NB4 (cell line): ENCODE data around the gene JAKMIP1.

Experiments used
- DNase-seq: peaks from one replicate; pipeline ENCODE4 v3.0.0; 2010; ENCODE audit warnings: low read depth
- H3K4me3 ChIP-seq: one replicate; pipeline ENCODE4 v1.5.1; 2011; ENCODE audit warnings: mild to moderate bottlenecking, low read depth, low read length, moderate library complexity
- CTCF ChIP-seq: IDR thresholded peaks from one replicate; pipeline ENCODE4 v1.5.1; 2012; ENCODE audit warnings: low read depth, low read length
- MAX ChIP-seq: IDR thresholded peaks from 2 replicates; pipeline ENCODE4 v1.6.1; 2011; ENCODE audit warnings: low read depth, low read length
- MYC ChIP-seq: IDR thresholded peaks from 2 replicates; pipeline ENCODE4 v1.6.1; 2011; ENCODE audit warnings: low read depth, low read length
- POLR2A ChIP-seq: IDR thresholded peaks from 2 replicates; pipeline ENCODE4 v1.6.1; 2011; ENCODE audit warnings: mild to moderate bottlenecking; ENCODE audit not compliant: insufficient read length; ENCODE audit errors: extremely low read depth

JAKMIP1 gene

DNA sequence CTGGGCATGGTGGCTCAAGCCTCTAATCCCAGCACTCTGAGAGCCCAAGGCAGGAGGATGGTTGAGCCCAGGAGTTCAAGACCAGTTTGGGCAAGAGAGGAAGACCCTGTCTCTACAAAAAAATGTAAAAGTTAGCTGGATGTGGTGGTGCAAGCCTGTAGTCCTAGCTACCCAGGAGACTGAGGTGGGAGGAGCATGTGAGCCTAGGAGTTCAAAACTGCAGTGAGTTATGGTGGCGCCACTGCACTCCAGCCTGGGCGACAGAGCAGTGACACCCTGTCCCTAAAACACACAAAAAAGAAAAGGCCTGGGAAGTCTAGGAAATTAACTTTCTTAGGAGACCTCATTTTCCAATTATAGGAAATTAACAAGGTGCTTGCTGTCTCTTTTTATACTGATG is 76.8 kb downstream of the JAKMIP1 start:
- DNase-seq = no peak
- TF ChIP-seq MYC (no peak), POLR2A (no peak), CTCF (no peak)
- H3K4me3 ChIP-seq = no peak overlapping the region

DNA sequence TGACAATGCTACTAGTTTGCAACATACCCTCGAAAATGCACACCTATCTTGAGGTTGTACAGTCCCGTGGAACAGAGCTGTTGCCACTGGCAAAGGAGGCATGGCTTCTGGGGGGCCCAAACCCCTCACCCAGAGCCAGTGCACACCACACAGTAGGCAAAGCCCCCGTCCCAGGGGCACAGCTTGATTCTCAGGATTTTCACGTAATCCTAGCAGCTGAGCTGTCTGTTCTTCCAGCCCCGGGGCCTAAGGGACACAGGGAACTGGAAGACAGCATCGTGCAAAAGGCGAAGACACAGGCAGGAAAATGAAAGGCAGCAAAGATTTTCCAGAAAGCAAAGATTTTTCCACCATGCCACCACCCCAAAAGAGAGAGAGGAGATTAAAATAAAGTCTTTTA is 77.2 kb downstream of the JAKMIP1 start:
- H3K4me3 ChIP-seq = no peak overlapping the region
- DNase-seq = no peak
- TF ChIP-seq CTCF (no peak), MAX (no peak), POLR2A (no peak), MYC (no peak)

- DNase-seq = no peak
- TF ChIP-seq MAX (no peak), POLR2A (no peak), CTCF (no peak), MYC (no peak)
- H3K4me3 ChIP-seq = no peak overlapping the region
Observed at GRCh38 chr4:6122496-6122895, 77.9 kb downstream of the JAKMIP1 start.

- DNase-seq = no peak
- no peak overlapping the region for H3K4me3 ChIP-seq
- TF ChIP-seq POLR2A (no peak), CTCF (no peak), MYC (no peak), MAX (no peak)
Observed at GRCh38 chr4:6121941-6122340, 78.4 kb downstream of the JAKMIP1 start.

DNA sequence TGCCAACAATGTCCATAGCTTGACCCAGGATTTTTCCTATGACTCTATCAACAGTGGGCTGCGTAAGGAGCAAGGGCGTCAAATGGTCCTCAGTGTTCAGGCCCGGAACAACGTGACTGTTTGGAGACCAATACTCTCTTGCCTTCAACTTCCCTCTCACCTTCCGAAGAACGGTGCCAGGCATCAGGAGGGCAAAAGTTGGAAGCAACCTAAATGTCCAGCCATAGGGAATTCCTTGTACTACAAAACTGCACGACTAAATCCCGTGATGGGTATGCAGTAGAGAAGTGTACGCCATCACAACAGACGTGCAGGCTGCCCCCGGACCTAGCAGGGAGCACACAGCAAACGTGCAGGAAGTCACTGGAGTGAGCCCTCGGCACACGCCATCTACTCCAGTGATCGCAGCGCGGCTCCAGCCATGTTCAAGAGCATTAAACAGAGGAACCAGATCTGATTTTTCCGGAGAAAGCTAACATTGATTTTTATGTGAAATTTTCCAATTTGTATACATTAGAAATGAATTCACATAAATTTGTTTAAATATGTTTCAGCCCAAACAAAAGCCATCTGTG is 79.0 kb downstream of the JAKMIP1 start:
- no peak overlapping the region for H3K4me3 ChIP-seq
- DNase-seq = no peak
- TF ChIP-seq CTCF (no peak), MYC (no peak), MAX (no peak), POLR2A (no peak)

DNA sequence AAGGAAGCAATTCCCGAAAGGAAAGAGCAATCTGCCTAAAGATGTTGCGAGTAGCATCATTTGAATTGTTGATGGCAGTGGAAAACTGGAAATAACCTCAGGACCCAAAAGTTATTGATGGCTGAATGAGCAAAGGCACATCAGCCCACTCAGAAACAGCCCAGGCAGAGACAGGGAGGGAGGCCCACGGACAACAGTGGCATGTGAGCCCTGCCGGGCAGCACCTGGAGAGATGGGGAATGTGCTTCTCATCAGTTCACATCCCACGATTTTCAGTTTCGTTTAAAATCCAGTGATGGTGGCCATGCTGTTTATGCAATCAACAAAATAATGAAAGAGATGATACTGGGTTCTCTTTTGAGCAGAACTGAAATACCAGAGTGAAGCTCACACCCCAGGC is 80.0 kb downstream of the JAKMIP1 start:
- no peak for TF ChIP-seq CTCF
- TF ChIP-seq MYC = no peak
- TF ChIP-seq MAX = no peak
- no peak for TF ChIP-seq POLR2A
- no peak for DNase-seq
- H3K4me3 ChIP-seq = no peak overlapping the region
